GM18951 (cell line): ENCODE results near the gene SLC16A3.
"Not testable (repeated sequence)": the region's sequence is repeated elsewhere in the genome, so short reads cannot be mapped to it uniquely, and the experiment has no call there.

ENCODE experiments used
- POLR2A ChIP-seq: IDR thresholded peaks from 4 replicates; pipeline ENCODE4 v1.6.1; 2011; ENCODE audit warnings: mild to moderate bottlenecking; ENCODE audit not compliant: insufficient read length, insufficient read depth; ENCODE audit errors: extremely low read depth
- in situ Hi-C: fragments of 300-500 bp; cut with MboI; formaldehyde crosslinking; loops from one replicate; pipeline ENCODE4 v1.12.0; 2022; ENCODE audit warnings: low sequenced_read_pairs, mixed read lengths, inconsistent platforms; ENCODE audit not compliant: unreplicated experiment

SLC16A3 gene

DNA sequence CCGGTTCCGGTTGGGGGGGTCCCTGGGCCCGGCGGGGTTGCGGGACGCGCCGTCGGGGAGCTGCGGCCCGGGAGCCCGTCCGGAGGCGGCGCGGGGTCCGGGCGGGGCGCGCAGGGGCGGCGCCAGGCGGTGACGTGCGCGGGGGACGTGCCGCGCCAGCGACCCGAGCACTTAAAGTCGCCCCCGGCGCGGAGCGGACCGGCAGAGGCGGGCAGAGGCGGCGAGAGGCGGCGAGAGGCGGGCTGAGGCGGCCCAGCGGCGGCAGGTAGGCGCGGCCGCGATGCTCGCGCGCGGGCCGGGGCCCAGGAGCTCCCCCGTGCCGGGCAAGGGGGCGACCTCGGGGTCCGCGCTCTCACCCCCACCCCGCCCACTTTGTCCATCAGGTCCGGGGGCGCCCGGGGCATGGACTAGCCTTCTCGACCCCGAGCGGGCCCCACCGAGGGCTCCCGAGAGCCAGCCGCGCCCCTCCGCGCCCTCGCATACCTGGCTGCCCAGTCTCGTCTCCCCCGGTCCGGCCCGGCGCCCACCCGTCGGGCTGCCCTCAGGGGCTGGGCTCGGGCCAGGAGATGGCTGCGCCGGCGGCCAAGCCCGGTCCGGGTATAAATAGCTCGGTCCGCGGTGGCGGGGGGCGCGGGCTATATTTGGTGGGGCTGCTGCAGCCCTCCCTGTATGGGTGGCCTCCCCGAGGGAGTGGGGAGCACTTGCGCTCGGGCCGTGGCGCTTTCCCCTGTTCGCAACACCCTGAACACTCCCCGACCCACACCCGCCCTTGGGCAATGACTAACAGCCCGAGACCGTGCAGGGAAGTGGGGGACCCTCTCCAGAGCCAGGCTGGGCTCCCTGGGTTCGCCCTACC, at the start of gene SLC16A3:
Gene SLC16A3 (plus strand): TSS at position 201 of the 856 bp plus-strand sequence. CDS start 6,967 bp downstream, outside the sequence.
- in situ Hi-C loops = no loop called here

GRCh38 chr17:82179412-82179811, 49.4 kb upstream of the SLC16A3 start:
- in situ Hi-C loops = no loop called here

More for the DNA sequence above, at the start of gene SLC16A3:
- peak; percentile 94 for TF ChIP-seq POLR2A

DNA sequence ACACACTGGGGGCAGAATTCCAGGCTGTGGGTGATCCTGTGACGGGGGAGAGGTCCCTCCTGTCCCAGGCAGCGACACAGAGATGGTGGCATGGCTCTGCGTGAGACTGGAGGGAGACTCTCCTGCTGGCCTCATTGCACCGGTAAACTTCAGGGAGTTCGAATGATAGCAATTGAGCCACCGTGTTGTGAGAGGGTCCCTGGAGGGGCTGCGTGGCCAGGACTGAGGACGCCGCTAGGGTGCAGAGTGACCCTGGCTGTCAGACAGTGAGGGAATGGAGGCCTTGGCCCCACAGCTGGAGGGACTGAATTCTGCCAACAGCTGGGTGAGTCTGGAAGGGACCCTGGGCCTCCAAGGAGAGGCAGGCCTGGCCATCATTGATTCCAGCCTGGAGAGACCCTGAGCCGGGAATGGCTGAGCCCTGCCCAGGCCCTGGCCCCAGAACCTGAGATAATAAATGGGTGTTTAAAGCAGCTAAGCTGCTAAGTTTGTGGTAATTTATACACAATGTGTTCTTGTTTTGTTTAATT, 48.8 kb upstream of the SLC16A3 start:
- TF ChIP-seq POLR2A = no peak
- in situ Hi-C loops = no loop called here

More at GRCh38 chr17:82179412-82179811, 49.4 kb upstream of the SLC16A3 start:
- no peak for TF ChIP-seq POLR2A

DNA sequence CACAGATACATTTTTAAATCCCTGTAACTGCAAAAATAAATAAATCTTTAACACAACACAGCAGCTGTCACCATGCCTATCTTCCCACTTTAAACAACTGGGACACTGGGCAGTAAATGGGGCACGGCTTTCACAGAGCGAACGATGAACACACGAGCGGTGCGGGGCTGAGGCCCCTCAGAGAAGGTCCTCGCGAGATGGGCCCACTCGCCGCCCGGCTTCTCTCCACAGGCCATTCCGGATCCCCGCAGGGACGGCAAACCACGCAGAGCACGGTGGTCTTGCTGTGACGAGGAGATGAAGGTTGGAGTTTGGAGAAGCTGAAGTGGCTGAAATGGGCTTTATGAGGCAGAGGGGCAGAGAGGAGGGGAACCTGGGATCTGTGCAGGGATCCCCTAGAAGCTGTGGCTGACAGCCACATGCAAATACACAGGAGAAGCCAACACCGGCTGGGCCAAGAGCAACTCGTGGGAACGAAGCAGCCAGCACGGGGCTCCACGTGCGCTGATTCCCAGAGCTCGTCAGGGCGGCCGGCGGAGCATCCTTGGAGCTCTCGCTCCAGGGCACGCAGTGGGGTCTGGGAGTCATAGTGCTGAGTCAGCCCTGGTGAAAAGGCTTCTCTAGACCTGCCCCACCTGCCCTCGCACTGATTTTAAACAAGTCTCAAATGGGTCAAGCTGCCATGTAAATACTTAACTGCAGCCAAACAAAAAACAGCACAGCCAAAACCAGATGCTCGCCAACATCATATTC, 47.9 kb upstream of the SLC16A3 start:
- no peak for TF ChIP-seq POLR2A
- in situ Hi-C loops = no loop called here

DNA sequence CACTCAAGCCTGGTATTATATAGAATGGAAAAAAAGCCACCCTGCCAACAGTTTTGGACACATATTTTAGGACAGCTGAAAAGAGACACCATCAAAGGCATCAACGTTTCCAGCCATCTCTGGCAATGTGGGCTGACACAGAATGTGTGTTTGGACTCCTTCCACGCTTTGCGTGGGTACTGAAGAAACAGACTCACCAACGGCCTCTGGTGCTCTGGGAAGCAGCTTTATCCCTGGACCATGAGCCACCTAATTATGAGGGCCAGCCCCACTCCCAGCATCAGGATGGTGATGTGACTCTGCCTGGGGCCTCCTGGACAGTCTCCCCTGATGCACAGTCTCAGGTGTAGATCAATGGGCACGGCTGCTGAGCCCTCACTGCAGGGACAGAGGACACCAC, 44.1 kb upstream of the SLC16A3 start:
- in situ Hi-C loops = no loop called here
- TF ChIP-seq POLR2A = no peak

GRCh38 chr17:82186221-82186620, 42.6 kb upstream of the SLC16A3 start:
- no peak for TF ChIP-seq POLR2A
- in situ Hi-C loops = no loop called here

DNA sequence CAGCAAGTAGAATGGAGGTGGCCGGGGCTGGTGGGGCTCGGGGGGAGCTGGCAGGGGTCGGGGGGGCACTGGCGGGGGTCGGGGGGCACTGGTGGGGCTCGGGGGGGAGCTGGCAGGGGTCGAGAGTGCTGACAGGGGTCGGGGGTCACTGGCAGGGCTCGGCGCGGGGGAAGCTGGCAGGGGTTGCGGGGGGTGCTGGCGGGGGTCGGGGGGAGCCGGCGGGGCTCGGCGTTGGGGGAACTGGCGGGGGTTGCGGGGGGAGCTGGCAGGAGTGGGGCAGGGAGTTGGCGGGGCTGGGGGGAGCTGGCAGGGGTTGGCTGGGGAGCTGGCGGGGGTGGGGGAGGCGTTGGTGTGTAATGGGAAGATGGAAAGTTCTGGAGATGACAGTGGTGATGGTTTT, 41.3 kb upstream of the SLC16A3 start:
- TF ChIP-seq POLR2A = no peak
- in situ Hi-C loops = no loop called here

DNA sequence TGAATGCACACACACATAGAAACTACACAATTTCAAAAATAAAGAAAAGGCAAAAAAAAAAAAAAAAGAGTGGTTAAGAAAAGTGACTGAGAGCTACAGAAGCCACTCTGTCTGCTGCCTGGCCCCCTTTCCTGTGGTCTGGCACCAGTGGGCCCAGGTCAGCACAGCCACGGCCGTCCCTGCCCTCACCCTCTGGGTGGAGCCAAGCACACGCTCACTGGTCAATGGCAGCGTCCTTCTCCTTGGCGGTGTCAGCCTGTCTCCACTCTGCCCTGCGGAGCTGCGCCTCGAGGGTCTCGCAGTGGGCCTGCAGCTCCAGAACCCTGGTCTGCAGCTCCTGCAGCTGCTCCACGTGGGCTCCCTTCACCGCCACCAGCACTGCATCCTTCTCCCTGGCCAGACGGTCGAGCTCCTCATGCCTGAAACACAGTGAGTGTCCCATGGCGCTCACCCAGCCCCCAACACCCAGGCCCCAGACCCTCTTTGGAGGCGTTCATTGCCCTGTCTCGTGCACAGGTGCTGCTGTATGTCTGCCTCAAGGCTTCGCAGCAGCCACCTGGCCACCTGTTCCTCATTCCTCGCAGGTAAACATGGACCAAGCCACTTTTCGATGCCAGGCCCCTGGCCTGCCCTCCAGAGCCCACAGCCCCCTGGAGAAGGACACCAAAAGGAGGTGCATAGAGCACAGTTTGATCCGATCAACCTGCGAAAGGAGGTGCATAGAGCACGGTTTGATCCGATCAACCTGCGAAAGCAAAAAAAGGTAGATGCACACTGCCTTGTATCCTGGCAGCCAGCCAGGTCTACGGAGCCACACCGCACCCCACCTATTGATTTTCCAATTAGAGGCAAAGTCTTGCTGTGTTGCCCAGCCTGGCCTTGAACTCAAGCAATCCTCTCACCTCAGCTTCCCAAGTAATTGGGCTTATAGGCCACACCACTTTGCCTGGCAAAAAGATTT, 40.6 kb upstream of the SLC16A3 start:
- TF ChIP-seq POLR2A = no peak

GRCh38 chr17:82193050-82193449, 35.8 kb upstream of the SLC16A3 start:
- in situ Hi-C loops = not testable (repeated sequence)

More for the DNA sequence above, 40.6 kb upstream of the SLC16A3 start:
- in situ Hi-C loops = no loop called here

- in situ Hi-C loops = no loop called here
- TF ChIP-seq POLR2A = no peak
These were observed 35.2 kb upstream of the SLC16A3 start for GRCh38 chr17:82193520-82194220.

GRCh38 chr17:82194765-82195164, 34.1 kb upstream of the SLC16A3 start:
- in situ Hi-C loops = no loop called here
- TF ChIP-seq POLR2A = no peak
